Measurements from ENCODE around the gene KIAA1217.

DNA sequence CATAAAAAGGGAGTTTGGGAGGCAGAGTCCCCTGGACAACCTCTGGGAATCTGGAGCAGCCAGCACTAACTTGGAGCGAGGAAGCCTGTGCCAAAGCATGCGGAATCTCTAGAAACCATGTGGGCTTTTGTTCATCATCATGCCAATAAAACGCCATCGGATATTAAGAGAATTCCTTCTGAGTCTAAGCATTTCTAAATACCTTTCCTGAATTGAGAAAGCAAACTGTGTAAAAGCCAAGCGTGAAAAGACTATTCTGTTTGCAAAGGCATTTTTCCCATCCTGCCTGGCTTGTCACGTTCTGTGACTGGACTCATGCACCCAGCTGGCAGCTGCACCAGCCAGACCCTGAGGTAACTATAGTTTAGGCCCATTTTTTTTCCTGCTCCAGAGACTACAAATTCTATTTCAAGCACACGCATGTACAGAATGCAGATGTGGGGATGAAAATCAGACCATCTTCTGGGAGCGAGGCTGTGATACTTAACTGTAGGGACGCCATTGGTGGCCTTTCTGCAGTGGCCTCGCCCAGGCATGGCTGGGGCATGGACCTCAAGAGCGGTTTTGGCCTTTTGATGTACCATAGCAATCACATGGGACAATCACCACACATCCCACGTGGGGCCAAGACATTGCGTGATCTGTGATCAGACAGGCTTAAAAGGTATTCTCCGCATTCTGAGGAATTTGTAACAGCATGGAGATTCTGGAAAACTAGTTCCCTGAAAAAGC is 218.9 kb downstream of the KIAA1217 start:
- TF ChIP-seq, protein P1, sequence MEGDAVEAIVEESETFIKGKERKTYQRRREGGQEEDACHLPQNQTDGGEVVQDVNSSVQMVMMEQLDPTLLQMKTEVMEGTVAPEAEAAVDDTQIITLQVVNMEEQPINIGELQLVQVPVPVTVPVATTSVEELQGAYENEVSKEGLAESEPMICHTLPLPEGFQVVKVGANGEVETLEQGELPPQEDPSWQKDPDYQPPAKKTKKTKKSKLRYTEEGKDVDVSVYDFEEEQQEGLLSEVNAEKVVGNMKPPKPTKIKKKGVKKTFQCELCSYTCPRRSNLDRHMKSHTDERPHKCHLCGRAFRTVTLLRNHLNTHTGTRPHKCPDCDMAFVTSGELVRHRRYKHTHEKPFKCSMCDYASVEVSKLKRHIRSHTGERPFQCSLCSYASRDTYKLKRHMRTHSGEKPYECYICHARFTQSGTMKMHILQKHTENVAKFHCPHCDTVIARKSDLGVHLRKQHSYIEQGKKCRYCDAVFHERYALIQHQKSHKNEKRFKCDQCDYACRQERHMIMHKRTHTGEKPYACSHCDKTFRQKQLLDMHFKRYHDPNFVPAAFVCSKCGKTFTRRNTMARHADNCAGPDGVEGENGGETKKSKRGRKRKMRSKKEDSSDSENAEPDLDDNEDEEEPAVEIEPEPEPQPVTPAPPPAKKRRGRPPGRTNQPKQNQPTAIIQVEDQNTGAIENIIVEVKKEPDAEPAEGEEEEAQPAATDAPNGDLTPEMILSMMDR (IDR thresholded peaks at IDR 0.05), result no peak
- peak; percentile 65 for TF ChIP-seq POLR2AphosphoS5 (IDR thresholded peaks at IDR 0.05)
- TF ChIP-seq POLR2A (IDR thresholded peaks at IDR 0.05), result no peak

Measured in prostate gland (tissue), 2 donors.